ACHN (cell line): Measurements from ENCODE around the gene SMC2.
A peak's percentile ranks its signal among the peaks of the same experiment; 100 is the strongest.

Experiments used
- DNase-seq: peaks from one replicate; pipeline ENCODE4 v3.0.0-alpha.2; 2015
- in situ Hi-C: cut with HindIII; loops from 2 replicates; pipeline ENCODE4 v1.10.0; 2017; ENCODE audit warnings: low sequenced_read_pairs, low pct_ligation_motif_present, low pct_unique_long_range_greater_than_20kb

Gene SMC2

GRCh38 chr9:104093647-104094533 is at the start of gene SMC2:
Gene SMC2, plus strand, starts transcription at chr9:104094309. Its CDS starts 1,076 bp downstream, at chr9:104095385.
- in situ Hi-C loops, result no loop called here
- peak; percentile 88 for DNase-seq

- in situ Hi-C loops, result no loop called here
- no peak for DNase-seq
Measured at GRCh38 chr9:104068546-104068945, 25.6 kb upstream of the SMC2 start.

GRCh38 chr9:104069288-104069687 is 24.8 kb upstream of the SMC2 start:
- in situ Hi-C loops, result no loop called here
- no peak for DNase-seq

- no peak for DNase-seq
- in situ Hi-C loops, result no loop called here
Measured at GRCh38 chr9:104071589-104071988, 22.5 kb upstream of the SMC2 start.

GRCh38 chr9:104073098-104073769 is 20.9 kb upstream of the SMC2 start:
- DNase-seq, result no peak
- in situ Hi-C loops, result no loop called here

GRCh38 chr9:104073770-104074133 is 20.4 kb upstream of the SMC2 start:
- in situ Hi-C loops, result no loop called here
- no peak for DNase-seq

- in situ Hi-C loops, result no loop called here
- DNase-seq, result peak; percentile 76
Measured at GRCh38 chr9:104074876-104075275, 19.2 kb upstream of the SMC2 start.

GRCh38 chr9:104075801-104076753 is 18.0 kb upstream of the SMC2 start:
- DNase-seq, result peak; percentile 17
- in situ Hi-C loops, result no loop called here

- in situ Hi-C loops, result no loop called here
- DNase-seq, result no peak
Measured at GRCh38 chr9:104078596-104078995, 15.5 kb upstream of the SMC2 start.

- in situ Hi-C loops, result no loop called here
- DNase-seq, result no peak
Measured at GRCh38 chr9:104080983-104081382, 13.1 kb upstream of the SMC2 start.

- in situ Hi-C loops, result no loop called here
- DNase-seq, result no peak
Measured at GRCh38 chr9:104082168-104082567, 11.9 kb upstream of the SMC2 start.

GRCh38 chr9:104085525-104085924 is 8.6 kb upstream of the SMC2 start:
- in situ Hi-C loops, result no loop called here
- DNase-seq, result no peak

GRCh38 chr9:104087894-104088293 is 6.2 kb upstream of the SMC2 start:
- in situ Hi-C loops, result no loop called here
- no peak for DNase-seq

GRCh38 chr9:104088416-104088815 is 5.7 kb upstream of the SMC2 start:
- in situ Hi-C loops, result no loop called here

GRCh38 chr9:104090578-104090977 is 3.5 kb upstream of the SMC2 start:
- in situ Hi-C loops, result no loop called here
- DNase-seq, result no peak

More at GRCh38 chr9:104088416-104088815, 5.7 kb upstream of the SMC2 start:
- no peak for DNase-seq

GRCh38 chr9:104091116-104091515 is 3.0 kb upstream of the SMC2 start:
- in situ Hi-C loops, result no loop called here
- no peak for DNase-seq

GRCh38 chr9:104091708-104092107 is 2.4 kb upstream of the SMC2 start:
- no peak for DNase-seq
- in situ Hi-C loops, result no loop called here

- in situ Hi-C loops, result no loop called here
- no peak for DNase-seq
Measured at GRCh38 chr9:104092192-104092591, 1.9 kb upstream of the SMC2 start.
